Tibial artery (tissue), 4 donors: ENCODE results near the gene ARAP2.

ENCODE experiments used
- DNase-seq, 2 donors: peaks; one replicate each; pipeline ENCODE4 v3.0.0-alpha.2; 2019
- H3K27ac ChIP-seq, 2 donors: fragments of 200-600 bp; sonication (generic) in 1 of 2; 1 replicate in 1 of 2; 2 replicates in 1 of 2; pipeline ENCODE4 v1.5.1; 2018 to 2019; ENCODE audit warnings: mild to moderate bottlenecking in 1 of 2
- H3K27me3 ChIP-seq, 2 donors: fragments of 200-600 bp; sonication (generic) in 1 of 2; one replicate each; pipeline versions ENCODE4 v1.5.1 to v1.6.0; 2016 to 2019
- H3K36me3 ChIP-seq, 3 donors: fragments of 200-600 bp; sonication (generic) in 2 of 3; one replicate each; pipeline ENCODE4 v1.5.1; 2016 to 2019; ENCODE audit warnings: mild to moderate bottlenecking in 2 of 3
- H3K4me1 ChIP-seq, 4 donors: fragments of 200-600 bp; sonication (generic) in 2 of 4; 1 replicate in 3 of 4; 2 replicates in 1 of 4; pipeline ENCODE4 v1.5.1; 2016 to 2019
- H3K4me3 ChIP-seq, 2 donors: fragments of 200-600 bp; sonication (generic) in 1 of 2; 1 replicate in 1 of 2; 2 replicates in 1 of 2; pipeline ENCODE4 v1.5.1; 2018 to 2019; ENCODE audit warnings: mild to moderate bottlenecking in 2 of 2
- H3K9me3 ChIP-seq, 3 donors: fragments of 200-600 bp; sonication (generic) in 1 of 3; one replicate each; pipeline ENCODE4 v1.5.1; 2016 to 2019
- CTCF ChIP-seq, 2 experiments: fragments of 200-600 bp in 1 of 2; fragments of 450-650 bp in 1 of 2; IDR thresholded peaks; one replicate each; pipeline ENCODE4 v1.5.1; 2017 to 2019; ENCODE audit warnings: antibody characterized with exemption in 2 of 2, mild to moderate bottlenecking in 1 of 2, moderate library complexity in 1 of 2
- intact Hi-C: fragments of 100-400 bp; cut with DNase I; formaldehyde crosslinking; loops from one replicate; pipeline ENCODE4 v1.15.0; 2023; ENCODE audit warnings: low total_unique reads

The ARAP2 gene

GRCh38 chr4:36054694-36055422 is 189.5 kb downstream of the ARAP2 start:
- TF ChIP-seq CTCF (IDR thresholded peaks at IDR 0.05) = no peak
- no peaks in the 10 kb centered on the region for H3K36me3 ChIP-seq
- no peaks in the 10 kb centered on the region for H3K4me1 ChIP-seq
- no peak overlapping the region for H3K4me3 ChIP-seq
- no peak overlapping the region for H3K27ac ChIP-seq
- intact Hi-C loops = no loop called here
- H3K9me3 ChIP-seq = no peaks in the 10 kb centered on the region
- DNase-seq = no peak
- no peaks in the 10 kb centered on the region for H3K27me3 ChIP-seq

GRCh38 chr4:36053930-36054329 is 190.4 kb downstream of the ARAP2 start:
- Histone ChIP-seq H3K36me3 (no peaks in the 10 kb centered on the region), H3K4me1 (no peaks in the 10 kb centered on the region), H3K27ac (no peak overlapping the region), H3K4me3 (no peak overlapping the region), H3K27me3 (no peaks in the 10 kb centered on the region), H3K9me3 (no peaks in the 10 kb centered on the region)
- no peak for DNase-seq
- TF ChIP-seq CTCF (IDR thresholded peaks at IDR 0.05) = no peak
- intact Hi-C loops = no loop called here

- intact Hi-C loops = no loop called here
- no peaks in the 10 kb centered on the region for H3K4me1 ChIP-seq
- H3K9me3 ChIP-seq = no peaks in the 10 kb centered on the region
- H3K36me3 ChIP-seq = no peaks in the 10 kb centered on the region
- H3K4me3 ChIP-seq = no peak overlapping the region
- DNase-seq = no peak
- H3K27me3 ChIP-seq = no peaks in the 10 kb centered on the region
- no peak for TF ChIP-seq CTCF (IDR thresholded peaks at IDR 0.05)
- no peak overlapping the region for H3K27ac ChIP-seq
Observed at GRCh38 chr4:36051634-36052033, 192.7 kb downstream of the ARAP2 start.

GRCh38 chr4:36046026-36046425 is 198.3 kb downstream of the ARAP2 start:
- TF ChIP-seq CTCF (IDR thresholded peaks at IDR 0.05) = no peak
- no peak overlapping the region for H3K27ac ChIP-seq
- no peaks in the 10 kb centered on the region for H3K36me3 ChIP-seq
- no peak for DNase-seq
- intact Hi-C loops = no loop called here
- H3K27me3 ChIP-seq = no peaks in the 10 kb centered on the region
- H3K4me3 ChIP-seq = no peak overlapping the region
- no peaks in the 10 kb centered on the region for H3K4me1 ChIP-seq
- no peaks in the 10 kb centered on the region for H3K9me3 ChIP-seq

GRCh38 chr4:36043901-36044300 is 200.4 kb downstream of the ARAP2 start:
- Histone ChIP-seq H3K36me3 (no peaks in the 10 kb centered on the region), H3K4me1 (no peaks in the 10 kb centered on the region), H3K9me3 (no peaks in the 10 kb centered on the region), H3K27ac (no peak overlapping the region), H3K4me3 (no peak overlapping the region), H3K27me3 (no peaks in the 10 kb centered on the region)
- TF ChIP-seq CTCF (IDR thresholded peaks at IDR 0.05) = no peak
- intact Hi-C loops = no loop called here
- DNase-seq = no peak

- H3K4me1 ChIP-seq = no peaks in the 10 kb centered on the region
- DNase-seq = no peak
- TF ChIP-seq CTCF (IDR thresholded peaks at IDR 0.05) = no peak
- H3K27ac ChIP-seq = no peak overlapping the region
- H3K36me3 ChIP-seq = no peaks in the 10 kb centered on the region
- H3K9me3 ChIP-seq = no peaks in the 10 kb centered on the region
- H3K27me3 ChIP-seq = no peaks in the 10 kb centered on the region
- H3K4me3 ChIP-seq = no peak overlapping the region
- intact Hi-C loops = no loop called here
Observed at GRCh38 chr4:36043241-36043640, 201.1 kb downstream of the ARAP2 start.
